ENCODE data around the gene ARHGAP31.

- TF ChIP-seq POLR2AphosphoS5 (IDR thresholded peaks at IDR 0.05; ENCODE audit: low read depth, low read length), result no peak
- no peak for TF ChIP-seq SIN3A (IDR thresholded peaks at IDR 0.05; ENCODE audit: borderline replicate concordance, insufficient read depth, low read length)
- TF ChIP-seq TAF1 (IDR thresholded peaks at IDR 0.05; ENCODE audit: borderline replicate concordance, insufficient read depth, low read length), result no peak
- TF ChIP-seq, protein P1, sequence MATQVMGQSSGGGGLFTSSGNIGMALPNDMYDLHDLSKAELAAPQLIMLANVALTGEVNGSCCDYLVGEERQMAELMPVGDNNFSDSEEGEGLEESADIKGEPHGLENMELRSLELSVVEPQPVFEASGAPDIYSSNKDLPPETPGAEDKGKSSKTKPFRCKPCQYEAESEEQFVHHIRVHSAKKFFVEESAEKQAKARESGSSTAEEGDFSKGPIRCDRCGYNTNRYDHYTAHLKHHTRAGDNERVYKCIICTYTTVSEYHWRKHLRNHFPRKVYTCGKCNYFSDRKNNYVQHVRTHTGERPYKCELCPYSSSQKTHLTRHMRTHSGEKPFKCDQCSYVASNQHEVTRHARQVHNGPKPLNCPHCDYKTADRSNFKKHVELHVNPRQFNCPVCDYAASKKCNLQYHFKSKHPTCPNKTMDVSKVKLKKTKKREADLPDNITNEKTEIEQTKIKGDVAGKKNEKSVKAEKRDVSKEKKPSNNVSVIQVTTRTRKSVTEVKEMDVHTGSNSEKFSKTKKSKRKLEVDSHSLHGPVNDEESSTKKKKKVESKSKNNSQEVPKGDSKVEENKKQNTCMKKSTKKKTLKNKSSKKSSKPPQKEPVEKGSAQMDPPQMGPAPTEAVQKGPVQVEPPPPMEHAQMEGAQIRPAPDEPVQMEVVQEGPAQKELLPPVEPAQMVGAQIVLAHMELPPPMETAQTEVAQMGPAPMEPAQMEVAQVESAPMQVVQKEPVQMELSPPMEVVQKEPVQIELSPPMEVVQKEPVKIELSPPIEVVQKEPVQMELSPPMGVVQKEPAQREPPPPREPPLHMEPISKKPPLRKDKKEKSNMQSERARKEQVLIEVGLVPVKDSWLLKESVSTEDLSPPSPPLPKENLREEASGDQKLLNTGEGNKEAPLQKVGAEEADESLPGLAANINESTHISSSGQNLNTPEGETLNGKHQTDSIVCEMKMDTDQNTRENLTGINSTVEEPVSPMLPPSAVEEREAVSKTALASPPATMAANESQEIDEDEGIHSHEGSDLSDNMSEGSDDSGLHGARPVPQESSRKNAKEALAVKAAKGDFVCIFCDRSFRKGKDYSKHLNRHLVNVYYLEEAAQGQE (IDR thresholded peaks at IDR 0.05; ENCODE audit: insufficient read depth in 1 of 2, low read depth in 2 of 2, low read length in 2 of 2), result no peak
- TF ChIP-seq FOXP2 (optimal IDR thresholded peaks at IDR 0.05; ENCODE audit: borderline replicate concordance, extremely low read depth, extremely low read length, insufficient read depth), result no peak
These were observed 101.8 kb downstream of the ARHGAP31 start for GRCh38 chr3:119395923-119396358.

Data from PFSK-1 (cell line).